GM18499 (cell line): Measurements from ENCODE around the gene VIPR2.
"Not testable (repeated sequence)": the region's sequence is repeated elsewhere in the genome, so short reads cannot be mapped to it uniquely, and the experiment has no call there.

Experiments used
- ATAC-seq: cut with Tn5 transposase; IDR thresholded peaks from one replicate; pipeline ENCODE4 v1.9.1; 2021; ENCODE audit warnings: moderate number of reproducible peaks; ENCODE audit not compliant: insufficient read depth, unreplicated experiment

The VIPR2 gene

GRCh38 chr7:159001811-159002210, 142.9 kb downstream of the VIPR2 start:
- ATAC-seq: no peak

- ATAC-seq: no peak
Measured at GRCh38 chr7:159000859-159001435, 143.7 kb downstream of the VIPR2 start.

GRCh38 chr7:159000070-159000469, 144.6 kb downstream of the VIPR2 start:
- no peak for ATAC-seq

GRCh38 chr7:158999496-158999895, 145.2 kb downstream of the VIPR2 start:
- ATAC-seq: no peak

GRCh38 chr7:158998261-158998660, 146.4 kb downstream of the VIPR2 start:
- not testable (repeated sequence) for ATAC-seq

GRCh38 chr7:158997471-158997870, 147.2 kb downstream of the VIPR2 start:
- no peak for ATAC-seq

GRCh38 chr7:158997110-158997453, 147.6 kb downstream of the VIPR2 start:
- ATAC-seq: no peak

- no peak for ATAC-seq
Measured at GRCh38 chr7:158996214-158997109, 148.2 kb downstream of the VIPR2 start.

- no peak for ATAC-seq
Measured at GRCh38 chr7:158995514-158995913, 149.2 kb downstream of the VIPR2 start.

GRCh38 chr7:158994687-158995086, 150.0 kb downstream of the VIPR2 start:
- ATAC-seq: no peak

GRCh38 chr7:158993591-158993990, 151.1 kb downstream of the VIPR2 start:
- ATAC-seq: no peak

- no peak for ATAC-seq
Measured at GRCh38 chr7:158992759-158993158, 151.9 kb downstream of the VIPR2 start.

GRCh38 chr7:158991824-158992621, 152.6 kb downstream of the VIPR2 start:
- no peak for ATAC-seq

GRCh38 chr7:158988996-158989395, 155.7 kb downstream of the VIPR2 start:
- no peak for ATAC-seq

GRCh38 chr7:158988302-158988862, 156.3 kb downstream of the VIPR2 start:
- ATAC-seq: no peak

- ATAC-seq: no peak
Measured at GRCh38 chr7:158987691-158988090, 157.0 kb downstream of the VIPR2 start.

- no peak for ATAC-seq
Measured at GRCh38 chr7:158985583-158985982, 159.1 kb downstream of the VIPR2 start.

GRCh38 chr7:158984007-158984406, 160.7 kb downstream of the VIPR2 start:
- ATAC-seq: not testable (repeated sequence)

GRCh38 chr7:158982080-158982479, 162.6 kb downstream of the VIPR2 start:
- not testable (repeated sequence) for ATAC-seq

- no peak for ATAC-seq
Measured at GRCh38 chr7:158979635-158980351, 164.9 kb downstream of the VIPR2 start.
